PC-9 (cell line): Measurements from ENCODE around the gene GPATCH4.

ENCODE experiments used
- EZH2 ChIP-seq: fragments of 200-600 bp; sonication (generic); IDR thresholded peaks from 2 replicates; pipeline ENCODE4 v1.8.0; 2017; ENCODE audit warnings: antibody characterized with exemption, low read depth
- TF ChIP-seq, protein P1 (sequence below): fragments of 200-600 bp; sonication (generic); conservative IDR thresholded peaks from 2 replicates; pipeline ENCODE4 v1.6.1; 2017; ENCODE audit warnings: mixed run types, antibody characterized with exemption, mild to moderate bottlenecking, moderate library complexity

DNA sequence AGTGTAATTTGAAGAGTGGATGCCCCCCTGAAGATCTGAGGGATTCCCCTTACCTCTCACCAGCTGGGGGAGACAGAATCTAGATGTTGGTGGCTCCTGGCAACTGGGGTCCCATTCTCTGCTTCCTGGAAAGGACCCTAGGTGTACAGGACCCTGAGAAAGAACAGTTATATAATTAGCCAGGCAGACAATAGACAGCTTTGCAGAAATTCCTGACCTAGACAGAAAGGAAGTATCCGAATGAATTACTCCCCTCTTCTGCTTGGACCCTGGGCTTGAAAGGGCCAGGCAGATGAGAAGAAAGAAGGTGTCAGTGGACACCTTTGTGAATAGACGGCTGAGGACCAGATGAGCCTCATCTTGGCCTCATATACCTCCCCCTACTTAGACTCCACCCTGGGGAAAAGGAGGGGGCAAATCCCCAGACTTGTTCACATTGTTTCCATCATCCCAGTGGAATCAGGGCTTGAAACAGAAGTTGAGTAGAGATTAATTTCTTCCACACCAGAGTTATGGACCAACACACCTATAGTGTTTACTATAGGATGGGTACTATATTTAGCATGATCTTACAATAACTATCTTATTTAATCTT, 27.1 kb downstream of the GPATCH4 start:
- TF ChIP-seq, protein P1, sequence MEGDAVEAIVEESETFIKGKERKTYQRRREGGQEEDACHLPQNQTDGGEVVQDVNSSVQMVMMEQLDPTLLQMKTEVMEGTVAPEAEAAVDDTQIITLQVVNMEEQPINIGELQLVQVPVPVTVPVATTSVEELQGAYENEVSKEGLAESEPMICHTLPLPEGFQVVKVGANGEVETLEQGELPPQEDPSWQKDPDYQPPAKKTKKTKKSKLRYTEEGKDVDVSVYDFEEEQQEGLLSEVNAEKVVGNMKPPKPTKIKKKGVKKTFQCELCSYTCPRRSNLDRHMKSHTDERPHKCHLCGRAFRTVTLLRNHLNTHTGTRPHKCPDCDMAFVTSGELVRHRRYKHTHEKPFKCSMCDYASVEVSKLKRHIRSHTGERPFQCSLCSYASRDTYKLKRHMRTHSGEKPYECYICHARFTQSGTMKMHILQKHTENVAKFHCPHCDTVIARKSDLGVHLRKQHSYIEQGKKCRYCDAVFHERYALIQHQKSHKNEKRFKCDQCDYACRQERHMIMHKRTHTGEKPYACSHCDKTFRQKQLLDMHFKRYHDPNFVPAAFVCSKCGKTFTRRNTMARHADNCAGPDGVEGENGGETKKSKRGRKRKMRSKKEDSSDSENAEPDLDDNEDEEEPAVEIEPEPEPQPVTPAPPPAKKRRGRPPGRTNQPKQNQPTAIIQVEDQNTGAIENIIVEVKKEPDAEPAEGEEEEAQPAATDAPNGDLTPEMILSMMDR = no peak
- no peak for TF ChIP-seq EZH2
